SK-N-SH treated with all-trans-retinoic acid at 6 μM for 48 hours (cell line): ENCODE results near the gene TEKTIP1.
"Not testable (repeated sequence)": the region's sequence is repeated elsewhere in the genome, so short reads cannot be mapped to it uniquely, and the experiment has no call there.

Experiments used
- ATAC-seq: fragments of 200-7000 bp; cut with Tn5 transposase; 3 replicates; pipeline ENCODE4 v1.9.1; 2020; ENCODE audit warnings: mild to moderate bottlenecking, moderate library complexity
- ARNTL ChIP-seq: fragments of 450-650 bp; formaldehyde crosslinking; IDR thresholded peaks from 2 replicates; pipeline ENCODE4 v1.5.0; 2020; ENCODE audit warnings: low read depth, mild to moderate bottlenecking, moderate library complexity, borderline replicate concordance
- CREB5 ChIP-seq: fragments of 250-450 bp; sonication (Bioruptor Pico); IDR thresholded peaks from 2 replicates; pipeline ENCODE4 v1.5.1; 2020; ENCODE audit warnings: low read depth, mild to moderate bottlenecking, moderate library complexity
- CSDC2 ChIP-seq: fragments of 250-450 bp; sonication (Bioruptor Pico); IDR thresholded peaks from 2 replicates; pipeline ENCODE4 v1.5.0; 2020; ENCODE audit warnings: mild to moderate bottlenecking, moderate library complexity
- CSRNP3 ChIP-seq: fragments of 250-450 bp; sonication (Bioruptor Pico); IDR thresholded peaks from 2 replicates; pipeline ENCODE4 v1.5.1; 2021; ENCODE audit warnings: mild to moderate bottlenecking, moderate library complexity
- ESRRG ChIP-seq: fragments of 250-450 bp; sonication (Bioruptor Pico); IDR thresholded peaks from 2 replicates; pipeline ENCODE4 v1.6.1; 2021; ENCODE audit warnings: mild to moderate bottlenecking
- ISL1 ChIP-seq: fragments of 250-450 bp; sonication (Bioruptor Pico); IDR thresholded peaks from 2 replicates; pipeline ENCODE4 v2.1.2; 2022; ENCODE audit warnings: mild to moderate bottlenecking, moderate library complexity
- OSR1 ChIP-seq: fragments of 250-450 bp; sonication (Bioruptor Pico); IDR thresholded peaks from 2 replicates; pipeline ENCODE4 v1.8.0; 2022; ENCODE audit warnings: moderate library complexity, mild to moderate bottlenecking, inconsistent platforms
- PATZ1 ChIP-seq: fragments of 250-450 bp; sonication (Bioruptor Pico); IDR thresholded peaks from 2 replicates; pipeline ENCODE4 v1.8.0; 2020; ENCODE audit warnings: mild to moderate bottlenecking, moderate library complexity, borderline replicate concordance
- RARB ChIP-seq: fragments of 250-450 bp; sonication (Bioruptor Pico); IDR thresholded peaks from 2 replicates; pipeline ENCODE4 v1.8.0; 2021; ENCODE audit warnings: mild to moderate bottlenecking, moderate library complexity
- SNAI2 ChIP-seq: fragments of 250-450 bp; sonication (Bioruptor Pico); IDR thresholded peaks from 2 replicates; pipeline ENCODE4 v1.5.0; 2020; ENCODE audit warnings: mild to moderate bottlenecking, moderate library complexity
- TCF4 ChIP-seq: fragments of 250-450 bp; sonication (Bioruptor Pico); IDR thresholded peaks from 2 replicates; pipeline ENCODE4 v1.8.0; 2021; ENCODE audit warnings: mild to moderate bottlenecking, moderate library complexity, borderline replicate concordance
- TOX ChIP-seq: fragments of 250-450 bp; sonication (Bioruptor Pico); IDR thresholded peaks from 2 replicates; pipeline ENCODE4 v1.8.0; 2021; ENCODE audit warnings: mild to moderate bottlenecking, moderate library complexity, borderline replicate concordance
- ZFP3 ChIP-seq: fragments of 250-450 bp; sonication (Bioruptor Pico); IDR thresholded peaks from 2 replicates; pipeline ENCODE4 v1.5.0; 2020; ENCODE audit warnings: mild to moderate bottlenecking, moderate library complexity
- ZFP30 ChIP-seq: fragments of 450-650 bp; formaldehyde crosslinking; IDR thresholded peaks from 2 replicates; pipeline ENCODE4 v1.5.0; 2022; ENCODE audit warnings: mild to moderate bottlenecking, moderate library complexity
- ZNF565 ChIP-seq: fragments of 450-650 bp; formaldehyde crosslinking; conservative IDR thresholded peaks from 2 replicates; pipeline ENCODE4 v1.5.0; 2020; ENCODE audit warnings: low read depth, mild to moderate bottlenecking, moderate library complexity
- ZNF70 ChIP-seq: fragments of 450-650 bp; formaldehyde crosslinking; IDR thresholded peaks from 2 replicates; pipeline ENCODE4 v1.5.0; 2020; ENCODE audit warnings: mild to moderate bottlenecking, moderate library complexity
- ZNF8 ChIP-seq: fragments of 450-650 bp; formaldehyde crosslinking; IDR thresholded peaks from 2 replicates; pipeline ENCODE4 v1.5.0; 2020; ENCODE audit warnings: mild to moderate bottlenecking, moderate library complexity
- TF ChIP-seq, protein P1 (sequence below): fragments of 250-450 bp; sonication (Bioruptor Pico); IDR thresholded peaks from 2 replicates; pipeline ENCODE4 v1.8.0; 2021; ENCODE audit warnings: low read depth, mild to moderate bottlenecking, moderate library complexity, borderline replicate concordance

The TEKTIP1 gene

GRCh38 chr19:3528539-3529211 is 10.3 kb upstream of the TEKTIP1 start (continued):
- TF ChIP-seq, protein P1, sequence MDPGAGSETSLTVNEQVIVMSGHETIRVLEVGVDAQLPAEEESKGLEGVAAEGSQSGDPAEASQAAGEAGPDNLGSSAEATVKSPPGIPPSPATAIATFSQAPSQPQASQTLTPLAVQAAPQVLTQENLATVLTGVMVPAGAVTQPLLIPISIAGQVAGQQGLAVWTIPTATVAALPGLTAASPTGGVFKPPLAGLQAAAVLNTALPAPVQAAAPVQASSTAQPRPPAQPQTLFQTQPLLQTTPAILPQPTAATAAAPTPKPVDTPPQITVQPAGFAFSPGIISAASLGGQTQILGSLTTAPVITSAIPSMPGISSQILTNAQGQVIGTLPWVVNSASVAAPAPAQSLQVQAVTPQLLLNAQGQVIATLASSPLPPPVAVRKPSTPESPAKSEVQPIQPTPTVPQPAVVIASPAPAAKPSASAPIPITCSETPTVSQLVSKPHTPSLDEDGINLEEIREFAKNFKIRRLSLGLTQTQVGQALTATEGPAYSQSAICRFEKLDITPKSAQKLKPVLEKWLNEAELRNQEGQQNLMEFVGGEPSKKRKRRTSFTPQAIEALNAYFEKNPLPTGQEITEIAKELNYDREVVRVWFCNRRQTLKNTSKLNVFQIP = no peak
- no peak for TF ChIP-seq SNAI2
- TF ChIP-seq ZFP3 (CRISPR knock-in tag) = no peak
- TF ChIP-seq ZNF8 (CRISPR knock-in tag) = no peak
- no peak for TF ChIP-seq OSR1 (CRISPR knock-in tag)
- no peak for TF ChIP-seq TOX
- no peak for TF ChIP-seq ZNF70 (CRISPR knock-in tag)
- no peak for TF ChIP-seq ZNF565
- TF ChIP-seq ISL1 (CRISPR knock-in tag) = no peak
- no peak for TF ChIP-seq RARB (CRISPR knock-in tag)
- no peak for TF ChIP-seq PATZ1 (CRISPR knock-in tag)
- TF ChIP-seq CSDC2 = no peak
- TF ChIP-seq, all 23 proteins: peak for 0

GRCh38 chr19:3529299-3529698 is 9.7 kb upstream of the TEKTIP1 start:
- not testable (repeated sequence) for ATAC-seq

DNA sequence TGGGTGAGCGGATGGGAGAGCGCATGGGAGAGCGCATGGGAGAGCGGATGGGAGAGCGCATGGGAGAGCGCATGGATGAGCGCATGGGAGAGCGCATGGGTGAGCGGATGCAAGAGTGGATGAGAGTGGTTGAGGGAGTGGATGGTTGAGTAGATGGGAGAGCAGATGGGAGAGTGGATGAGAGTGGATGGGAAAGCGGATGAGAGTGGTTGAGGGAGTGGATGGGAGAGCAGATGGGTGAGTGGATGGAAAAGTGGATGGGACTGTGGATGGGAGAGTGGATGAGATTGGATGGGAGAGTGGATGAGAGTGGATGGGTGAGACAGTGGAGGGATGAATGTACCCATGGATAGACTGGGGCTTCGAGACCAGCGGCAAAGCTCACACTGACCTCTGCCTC is 8.6 kb upstream of the TEKTIP1 start:
- TF ChIP-seq TOX (no peak), PATZ1 (CRISPR knock-in tag) (no peak)
- ATAC-seq = no peak

DNA sequence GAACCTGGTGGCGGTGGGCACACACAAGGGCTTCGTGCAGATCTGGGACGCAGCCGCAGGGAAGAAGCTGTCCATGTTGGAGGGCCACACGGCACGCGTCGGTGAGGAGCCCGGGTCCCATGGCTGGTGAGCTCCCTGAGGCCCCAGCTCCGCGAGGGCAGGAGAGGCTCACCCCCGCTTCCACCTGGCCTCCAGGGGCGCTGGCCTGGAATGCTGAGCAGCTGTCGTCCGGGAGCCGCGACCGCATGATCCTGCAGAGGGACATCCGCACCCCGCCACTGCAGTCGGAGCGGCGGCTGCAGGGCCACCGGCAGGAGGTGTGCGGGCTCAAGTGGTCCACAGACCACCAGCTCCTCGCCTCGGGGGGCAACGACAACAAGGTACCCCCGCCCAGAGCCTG is 7.3 kb upstream of the TEKTIP1 start:
- ATAC-seq = no peak
- TF ChIP-seq CSRNP3 (CRISPR knock-in tag) (no peak), ESRRG (no peak), ZFP30 (CRISPR knock-in tag) (no peak), PATZ1 (CRISPR knock-in tag) (no peak)

- no peak for ATAC-seq
- TF ChIP-seq RARB (CRISPR knock-in tag) = no peak
- TF ChIP-seq ZNF70 (CRISPR knock-in tag) = no peak
- TF ChIP-seq TOX = no peak
- TF ChIP-seq PATZ1 (CRISPR knock-in tag) = no peak
- no peak for TF ChIP-seq ARNTL
- TF ChIP-seq CREB5 (CRISPR knock-in tag) = no peak
- no peak for TF ChIP-seq TCF4
- no peak for TF ChIP-seq ZNF8 (CRISPR knock-in tag)
- TF ChIP-seq, all 23 proteins: peak for 0
These were observed 6.7 kb upstream of the TEKTIP1 start for GRCh38 chr19:3532154-3532786.
